Activated T-cell treated with anti-CD3 and anti-CD28 coated beads, Interleukin-2, amount 50 U/mL, for 72 hours (primary cell): ENCODE measurements around the gene GAREM1. TPM values are rescaled to one million over a fixed set of nuclear protein-coding genes. Genes with fewer than 3 reads are reported as not detected.
A peak's percentile ranks its signal among the peaks of the same experiment; 100 is the strongest.
"Not testable (repeated sequence)": the region's sequence is repeated elsewhere in the genome, so short reads cannot be mapped to it uniquely, and the experiment has no call there.

Source experiments
- ATAC-seq, 2 donors: fragments of 150-1000 bp; cut with Tn5 transposase; replicated peaks in 1 of 2; 2 replicates each; pipeline ENCODE4 v1.10.0; 2021; ENCODE audit warnings: moderate library complexity in 2 of 2, mild to moderate bottlenecking in 1 of 2
- DNase-seq, 2 donors: peaks; one replicate each; pipeline ENCODE4 v3.0.0; 2021 to 2022; ENCODE audit warnings: mixed read lengths in 1 of 2
- H3K27ac Mint-ChIP-seq: one replicate; pipeline ENCODE4 v1.8.0; 2022; ENCODE audit warnings: mild to moderate bottlenecking, moderate library complexity, mixed read lengths
- H3K27me3 Mint-ChIP-seq: one replicate; pipeline ENCODE4 v1.8.0; 2022; ENCODE audit warnings: low read depth, mixed read lengths
- H3K36me3 Mint-ChIP-seq, 2 donors: one replicate each; pipeline ENCODE4 v1.8.0; 2022; ENCODE audit warnings: mixed read lengths in 2 of 2, mild to moderate bottlenecking in 1 of 2; ENCODE audit not compliant: insufficient read depth in 2 of 2
- H3K4me1 Mint-ChIP-seq: one replicate; pipeline ENCODE4 v1.8.0; 2022; ENCODE audit warnings: low read depth, mixed read lengths
- H3K4me3 Mint-ChIP-seq, 2 donors: one replicate each; pipeline ENCODE4 v1.8.0; 2022; ENCODE audit warnings: mild to moderate bottlenecking in 2 of 2, mixed read lengths in 2 of 2, moderate library complexity in 2 of 2
- H3K9me3 Mint-ChIP-seq, 2 donors: one replicate each; pipeline ENCODE4 v1.8.0; 2022; ENCODE audit warnings: mixed read lengths in 2 of 2
- total RNA-seq, 2 donors: library from RNA; stranded (reverse); gene quantifications; one replicate each; pipeline ENCODE4 v1.2.3, GENCODE V29; 2022

GAREM1 gene
- total RNA-seq, 2 donors from 2014 or later: 0.19 to 0.39 TPM

DNA sequence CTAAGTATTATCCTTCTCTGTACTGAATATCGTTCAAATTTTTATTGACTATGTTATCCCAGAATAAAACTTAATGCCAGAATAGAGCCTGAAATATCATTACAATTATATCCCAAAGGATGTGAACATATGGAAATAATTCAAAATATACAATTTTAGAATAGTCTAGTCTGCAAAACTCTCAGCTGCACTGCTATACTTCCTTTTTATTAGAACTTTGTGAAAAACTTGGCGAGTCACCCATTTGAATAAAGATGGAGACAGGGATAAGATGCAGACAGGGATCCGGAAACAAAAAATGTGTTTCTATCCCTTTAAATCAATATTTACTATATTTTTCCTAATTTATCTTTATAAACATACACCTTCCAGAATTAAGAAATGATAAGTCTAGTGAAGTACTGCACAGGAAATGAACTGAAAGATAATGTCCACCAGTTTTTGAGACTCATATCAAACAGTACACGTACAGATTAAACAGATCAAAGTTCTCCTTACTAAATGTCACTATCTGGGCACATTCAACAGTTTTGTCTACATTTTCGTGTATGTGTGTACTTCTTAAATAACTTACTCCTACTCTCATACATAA lies 173.0 kb downstream of the GAREM1 start:
- H3K27me3 Mint-ChIP-seq: no peaks in the 10 kb centered on the region
- DNase-seq (no peak), ATAC-seq (no peak)
- no peak overlapping the region for H3K4me3 Mint-ChIP-seq
- H3K36me3 Mint-ChIP-seq: no peaks in the 10 kb centered on the region
- H3K27ac Mint-ChIP-seq: no peak overlapping the region
- peaks cover 7% of the 10 kb centered on the region for H3K4me1 Mint-ChIP-seq
- H3K9me3 Mint-ChIP-seq: no peaks in the 10 kb centered on the region

- no peaks in the 10 kb centered on the region for H3K36me3 Mint-ChIP-seq
- H3K4me1 Mint-ChIP-seq: no peaks in the 10 kb centered on the region
- H3K4me3 Mint-ChIP-seq: no peak overlapping the region
- ATAC-seq: no peak
- no peak overlapping the region for H3K27ac Mint-ChIP-seq
- peaks cover 5% of the 10 kb centered on the region for H3K27me3 Mint-ChIP-seq
- no peak for DNase-seq
- H3K9me3 Mint-ChIP-seq: no peaks in the 10 kb centered on the region
Measured at GRCh38 chr18:32296851-32297250, 173.8 kb downstream of the GAREM1 start.

- Mint-ChIP-seq H3K36me3 (no peaks in the 10 kb centered on the region), H3K27me3 (peaks cover 8% of the 10 kb centered on the region), H3K27ac (no peak overlapping the region), H3K9me3 (no peaks in the 10 kb centered on the region), H3K4me3 (no peak overlapping the region), H3K4me1 (no peaks in the 10 kb centered on the region)
- no peak for ATAC-seq
- DNase-seq: no peak
Measured at GRCh38 chr18:32295604-32296003, 175.1 kb downstream of the GAREM1 start.

- Mint-ChIP-seq H3K4me1 (no peaks in the 10 kb centered on the region), H3K4me3 (no peak overlapping the region), H3K27me3 (peaks cover 8% of the 10 kb centered on the region), H3K9me3 (no peaks in the 10 kb centered on the region), H3K36me3 (no peaks in the 10 kb centered on the region), H3K27ac (no peak overlapping the region)
- DNase-seq (no peak), ATAC-seq (no peak)
Measured at GRCh38 chr18:32293107-32293506, 177.6 kb downstream of the GAREM1 start.

- not testable (repeated sequence) for ATAC-seq, H3K27ac Mint-ChIP-seq, H3K9me3 Mint-ChIP-seq, H3K4me1 Mint-ChIP-seq, H3K4me3 Mint-ChIP-seq, H3K36me3 Mint-ChIP-seq, DNase-seq
- peaks cover 13% of the 10 kb centered on the region for H3K27me3 Mint-ChIP-seq
Measured at GRCh38 chr18:32291623-32292022, 179.1 kb downstream of the GAREM1 start.

DNA sequence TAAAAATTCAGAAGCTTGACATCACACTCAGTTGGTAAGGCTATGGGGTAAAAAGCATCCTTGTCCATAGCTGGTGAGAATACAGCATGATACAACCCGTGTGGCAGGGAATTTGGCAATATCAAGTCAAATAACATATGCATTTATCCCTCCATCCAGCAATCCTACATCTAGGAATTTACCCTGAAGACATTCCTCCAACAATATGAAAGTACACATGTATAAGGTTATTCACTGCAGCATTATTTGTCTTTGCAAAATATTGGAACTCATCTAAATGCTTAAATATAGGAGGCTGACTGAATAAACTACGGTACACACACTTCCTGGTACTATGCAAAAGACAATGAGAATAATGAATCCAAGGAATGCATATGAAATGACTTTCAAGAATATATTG lies 179.9 kb downstream of the GAREM1 start:
- Mint-ChIP-seq H3K4me3 (no peak overlapping the region), H3K27ac (no peak overlapping the region), H3K9me3 (no peaks in the 10 kb centered on the region)

GRCh38 chr18:32289483-32290075 lies 181.1 kb downstream of the GAREM1 start:
- Mint-ChIP-seq H3K27me3 (peaks cover 16% of the 10 kb centered on the region), H3K9me3 (no peaks in the 10 kb centered on the region), H3K36me3 (no peaks in the 10 kb centered on the region), H3K4me3 (no peak overlapping the region), H3K4me1 (no peaks in the 10 kb centered on the region), H3K27ac (no peak overlapping the region)
- peak; percentile 19 to 54 for DNase-seq
- peak; percentile 51 to 60 for ATAC-seq

More for the DNA sequence above, 179.9 kb downstream of the GAREM1 start:
- H3K27me3 Mint-ChIP-seq: peaks cover 16% of the 10 kb centered on the region
- no peak for DNase-seq
- no peaks in the 10 kb centered on the region for H3K36me3 Mint-ChIP-seq
- no peak for ATAC-seq
- no peaks in the 10 kb centered on the region for H3K4me1 Mint-ChIP-seq

DNA sequence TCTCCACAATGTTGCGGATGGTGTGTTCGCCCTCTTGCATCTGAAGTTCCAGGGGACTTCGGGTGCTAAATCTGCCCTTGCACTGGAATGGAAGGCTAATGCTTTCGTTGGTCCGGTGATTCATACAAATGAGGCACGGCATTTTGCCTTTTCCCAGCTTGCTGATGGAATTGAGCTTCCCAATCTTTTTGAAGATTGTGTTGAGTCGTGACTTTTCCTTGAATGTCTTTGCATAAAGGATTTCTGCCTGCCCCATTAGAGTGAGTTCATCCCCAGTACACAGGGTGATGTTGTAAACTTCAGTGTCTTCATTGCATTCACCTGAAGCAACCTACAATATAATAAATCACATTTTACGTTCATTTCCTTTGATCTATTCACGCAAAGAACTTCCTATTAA lies 182.8 kb downstream of the GAREM1 start:
- Mint-ChIP-seq H3K4me3 (no peak overlapping the region), H3K9me3 (no peaks in the 10 kb centered on the region), H3K27ac (no peak overlapping the region), H3K4me1 (no peaks in the 10 kb centered on the region), H3K36me3 (no peaks in the 10 kb centered on the region), H3K27me3 (peaks cover 16% of the 10 kb centered on the region)
- ATAC-seq (no peak), DNase-seq (no peak)

DNA sequence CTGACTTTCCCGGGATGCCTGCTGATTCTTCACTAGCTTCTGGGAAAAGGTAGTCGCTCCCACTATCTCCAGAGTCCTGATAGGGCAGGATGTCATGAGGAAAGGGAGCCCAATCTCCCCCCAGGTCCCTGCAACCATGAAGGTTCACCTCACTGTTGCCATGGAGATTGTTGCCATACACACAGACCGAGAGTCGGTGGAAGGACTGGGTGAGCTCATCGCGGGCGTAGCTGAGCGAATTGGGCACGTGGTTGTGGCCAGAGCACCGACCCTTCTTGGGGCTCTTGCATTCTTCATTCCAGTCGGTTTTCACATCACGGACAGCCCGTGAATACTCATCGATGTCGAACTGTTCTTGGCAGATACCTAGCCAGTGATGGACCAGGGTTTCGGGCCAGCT lies 183.4 kb downstream of the GAREM1 start:
- no peak for DNase-seq

DNA sequence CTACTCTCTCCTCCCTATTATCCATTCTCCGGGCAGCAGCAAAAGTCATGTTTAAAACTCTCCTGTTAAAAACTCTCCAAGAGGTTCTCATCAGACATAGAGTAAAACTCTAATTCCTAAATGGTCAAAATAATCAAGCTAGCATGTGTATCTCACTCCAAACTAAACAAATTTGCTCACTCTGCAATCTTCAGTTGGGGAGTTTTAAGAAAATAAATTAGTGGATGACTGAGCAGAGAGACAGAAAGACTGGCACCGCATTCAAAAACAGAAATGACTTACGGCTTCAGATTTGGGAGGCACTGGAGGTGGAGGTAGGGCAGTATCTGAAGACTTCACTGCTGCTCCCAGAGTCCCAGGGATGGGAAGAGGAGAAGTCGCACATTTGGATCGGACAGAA lies 183.9 kb downstream of the GAREM1 start:
- no peak for ATAC-seq

More for the DNA sequence above, 183.4 kb downstream of the GAREM1 start:
- Mint-ChIP-seq H3K36me3 (no peaks in the 10 kb centered on the region), H3K9me3 (no peaks in the 10 kb centered on the region), H3K27me3 (peaks cover 16% of the 10 kb centered on the region), H3K4me3 (no peak overlapping the region), H3K27ac (no peak overlapping the region), H3K4me1 (no peaks in the 10 kb centered on the region)
- ATAC-seq: no peak

GRCh38 chr18:32284284-32284683 lies 186.4 kb downstream of the GAREM1 start:
- no peak overlapping the region for H3K27ac Mint-ChIP-seq
- no peak for DNase-seq
- H3K27me3 Mint-ChIP-seq: peaks cover 8% of the 10 kb centered on the region
- no peaks in the 10 kb centered on the region for H3K36me3 Mint-ChIP-seq
- no peak overlapping the region for H3K4me3 Mint-ChIP-seq
- no peaks in the 10 kb centered on the region for H3K4me1 Mint-ChIP-seq
- H3K9me3 Mint-ChIP-seq: no peaks in the 10 kb centered on the region
- no peak for ATAC-seq

More for the DNA sequence above, 183.9 kb downstream of the GAREM1 start:
- no peak overlapping the region for H3K27ac Mint-ChIP-seq
- H3K4me3 Mint-ChIP-seq: no peak overlapping the region
- H3K4me1 Mint-ChIP-seq: no peaks in the 10 kb centered on the region
- H3K36me3 Mint-ChIP-seq: no peaks in the 10 kb centered on the region
- no peaks in the 10 kb centered on the region for H3K9me3 Mint-ChIP-seq
- peaks cover 11% of the 10 kb centered on the region for H3K27me3 Mint-ChIP-seq
- DNase-seq: no peak

GRCh38 chr18:32280911-32281310 lies 189.8 kb downstream of the GAREM1 start:
- no peak for ATAC-seq
- H3K9me3 Mint-ChIP-seq: no peaks in the 10 kb centered on the region
- H3K4me3 Mint-ChIP-seq: no peak overlapping the region
- no peak overlapping the region for H3K27ac Mint-ChIP-seq
- no peaks in the 10 kb centered on the region for H3K4me1 Mint-ChIP-seq
- no peaks in the 10 kb centered on the region for H3K36me3 Mint-ChIP-seq
- peaks cover 19% of the 10 kb centered on the region for H3K27me3 Mint-ChIP-seq
- no peak for DNase-seq

DNA sequence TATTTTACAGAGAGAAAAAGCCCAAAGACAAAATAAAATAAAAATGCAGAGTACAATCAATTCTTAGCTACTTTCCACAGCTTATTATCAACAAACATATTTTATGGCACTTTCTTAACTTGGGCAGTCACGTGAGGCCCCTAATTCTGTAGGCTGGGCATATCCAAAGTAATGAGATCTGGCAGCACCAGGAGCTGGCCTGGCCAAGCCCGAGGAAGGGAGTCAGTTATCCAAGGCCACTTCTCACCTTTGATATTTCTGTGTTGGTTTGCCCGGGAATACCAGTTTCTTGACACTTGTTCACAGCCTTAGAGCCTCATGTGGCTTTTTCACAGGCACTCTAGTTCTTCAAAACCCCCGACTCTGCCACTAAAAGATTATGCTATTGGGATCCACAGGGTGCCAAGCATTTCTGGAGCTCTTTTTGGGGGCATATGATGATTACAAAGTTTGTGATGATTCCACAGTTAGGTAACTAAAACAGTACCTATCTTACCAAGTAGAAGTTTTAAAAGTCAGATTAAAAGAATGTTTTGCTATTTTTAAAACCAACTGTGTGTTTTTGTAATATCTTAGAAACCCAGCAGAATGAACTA lies 190.4 kb downstream of the GAREM1 start:
- Mint-ChIP-seq H3K36me3 (no peaks in the 10 kb centered on the region), H3K9me3 (no peaks in the 10 kb centered on the region), H3K27ac (no peak overlapping the region), H3K4me1 (no peaks in the 10 kb centered on the region), H3K4me3 (no peak overlapping the region), H3K27me3 (peaks cover 19% of the 10 kb centered on the region)
- DNase-seq (no peak), ATAC-seq (no peak)
